ENCODE results near the gene CGB7. TPM values are rescaled to one million over a fixed set of nuclear protein-coding genes. Genes with fewer than 3 reads are reported as not detected.
A peak's percentile ranks its signal among the peaks of the same experiment; 100 is the strongest.
"Not testable (repeated sequence)": the region's sequence is repeated elsewhere in the genome, so short reads cannot be mapped to it uniquely, and the experiment has no call there.

The CGB7 gene
- total RNA-seq, 1 donor: under 0.01 TPM

- H2AFZ ChIP-seq (ENCODE audit: low read length); H3K4me3 ChIP-seq (ENCODE audit: insufficient read depth, low read length); H3K36me3 ChIP-seq (ENCODE audit: insufficient read depth, low read length); H3K9me3 ChIP-seq (ENCODE audit: low read depth, low read length); H3K79me2 ChIP-seq (ENCODE audit: insufficient read depth, low read length); H3K4me2 ChIP-seq (ENCODE audit: insufficient read depth, low read length); H3K27me3 ChIP-seq (ENCODE audit: insufficient read depth, low read length); H3K4me1 ChIP-seq (ENCODE audit: insufficient read depth, low read length); H4K20me1 ChIP-seq (ENCODE audit: insufficient read depth, low read length); H3K27ac ChIP-seq (ENCODE audit: low read depth, low read length): not testable (repeated sequence)
- peak; percentile 37 for TF ChIP-seq CTCF (IDR thresholded peaks at IDR 0.05; ENCODE audit: extremely low read depth, low read depth, low read length)
- peak; percentile 61 for DNase-seq (ENCODE audit: insufficient read length, low spot score, missing footprints)
Measured at GRCh38 chr19:49031642-49032301, 25.8 kb downstream of the CGB7 start, which contains the start of gene CGB2. Gene CGB2, plus strand, starts transcription at chr19:49031890. Its CDS starts 206 bp downstream, at chr19:49032096.

- H3K27ac ChIP-seq (ENCODE audit: low read depth, low read length); DNase-seq (ENCODE audit: insufficient read length, low spot score, missing footprints); H3K79me2 ChIP-seq (ENCODE audit: insufficient read depth, low read length); H3K9me3 ChIP-seq (ENCODE audit: low read depth, low read length); H3K4me3 ChIP-seq (ENCODE audit: insufficient read depth, low read length); H3K4me2 ChIP-seq (ENCODE audit: insufficient read depth, low read length); H3K36me3 ChIP-seq (ENCODE audit: insufficient read depth, low read length); H3K4me1 ChIP-seq (ENCODE audit: insufficient read depth, low read length); H4K20me1 ChIP-seq (ENCODE audit: insufficient read depth, low read length); H2AFZ ChIP-seq (ENCODE audit: low read length); H3K27me3 ChIP-seq (ENCODE audit: insufficient read depth, low read length): not testable (repeated sequence)
Measured at GRCh38 chr19:49030323-49030722, 27.2 kb downstream of the CGB7 start.

GRCh38 chr19:49029749-49030148 lies 27.8 kb downstream of the CGB7 start:
- H4K20me1 ChIP-seq (ENCODE audit: insufficient read depth, low read length); H3K27ac ChIP-seq (ENCODE audit: low read depth, low read length); H3K4me1 ChIP-seq (ENCODE audit: insufficient read depth, low read length); H2AFZ ChIP-seq (ENCODE audit: low read length); H3K36me3 ChIP-seq (ENCODE audit: insufficient read depth, low read length); H3K27me3 ChIP-seq (ENCODE audit: insufficient read depth, low read length); H3K4me2 ChIP-seq (ENCODE audit: insufficient read depth, low read length); H3K4me3 ChIP-seq (ENCODE audit: insufficient read depth, low read length); H3K79me2 ChIP-seq (ENCODE audit: insufficient read depth, low read length); H3K9me3 ChIP-seq (ENCODE audit: low read depth, low read length): not testable (repeated sequence)
- DNase-seq (ENCODE audit: insufficient read length, low spot score, missing footprints): peak; percentile 68

GRCh38 chr19:49028686-49029085 lies 28.9 kb downstream of the CGB7 start:
- H4K20me1 ChIP-seq (ENCODE audit: insufficient read depth, low read length); H3K36me3 ChIP-seq (ENCODE audit: insufficient read depth, low read length); H2AFZ ChIP-seq (ENCODE audit: low read length); H3K27me3 ChIP-seq (ENCODE audit: insufficient read depth, low read length); H3K4me2 ChIP-seq (ENCODE audit: insufficient read depth, low read length); H3K27ac ChIP-seq (ENCODE audit: low read depth, low read length); H3K4me1 ChIP-seq (ENCODE audit: insufficient read depth, low read length); H3K79me2 ChIP-seq (ENCODE audit: insufficient read depth, low read length); DNase-seq (ENCODE audit: insufficient read length, low spot score, missing footprints); H3K4me3 ChIP-seq (ENCODE audit: insufficient read depth, low read length); H3K9me3 ChIP-seq (ENCODE audit: low read depth, low read length): not testable (repeated sequence)

GRCh38 chr19:49025599-49025998 lies 31.9 kb downstream of the CGB7 start:
- not testable (repeated sequence) for H3K4me3 ChIP-seq (ENCODE audit: insufficient read depth, low read length); H4K20me1 ChIP-seq (ENCODE audit: insufficient read depth, low read length); H3K27ac ChIP-seq (ENCODE audit: low read depth, low read length); H3K79me2 ChIP-seq (ENCODE audit: insufficient read depth, low read length); H3K4me1 ChIP-seq (ENCODE audit: insufficient read depth, low read length); DNase-seq (ENCODE audit: insufficient read length, low spot score, missing footprints); H3K4me2 ChIP-seq (ENCODE audit: insufficient read depth, low read length); H2AFZ ChIP-seq (ENCODE audit: low read length); H3K27me3 ChIP-seq (ENCODE audit: insufficient read depth, low read length); H3K9me3 ChIP-seq (ENCODE audit: low read depth, low read length); H3K36me3 ChIP-seq (ENCODE audit: insufficient read depth, low read length)

GRCh38 chr19:49025088-49025487 lies 32.5 kb downstream of the CGB7 start:
- H2AFZ ChIP-seq (ENCODE audit: low read length); H3K27ac ChIP-seq (ENCODE audit: low read depth, low read length); H3K4me2 ChIP-seq (ENCODE audit: insufficient read depth, low read length); H3K4me1 ChIP-seq (ENCODE audit: insufficient read depth, low read length); H3K79me2 ChIP-seq (ENCODE audit: insufficient read depth, low read length); H3K9me3 ChIP-seq (ENCODE audit: low read depth, low read length); H3K27me3 ChIP-seq (ENCODE audit: insufficient read depth, low read length); H3K36me3 ChIP-seq (ENCODE audit: insufficient read depth, low read length); DNase-seq (ENCODE audit: insufficient read length, low spot score, missing footprints); H3K4me3 ChIP-seq (ENCODE audit: insufficient read depth, low read length); H4K20me1 ChIP-seq (ENCODE audit: insufficient read depth, low read length): not testable (repeated sequence)

GRCh38 chr19:49024233-49024632 lies 33.3 kb downstream of the CGB7 start, which contains the start of gene CGB3:
Gene CGB3, minus strand, starts transcription at chr19:49024333. Its CDS starts 362 bp downstream, at chr19:49023971.
- not testable (repeated sequence) for H3K27ac ChIP-seq (ENCODE audit: low read depth, low read length); H3K36me3 ChIP-seq (ENCODE audit: insufficient read depth, low read length); H3K79me2 ChIP-seq (ENCODE audit: insufficient read depth, low read length); H3K4me2 ChIP-seq (ENCODE audit: insufficient read depth, low read length); H3K27me3 ChIP-seq (ENCODE audit: insufficient read depth, low read length); DNase-seq (ENCODE audit: insufficient read length, low spot score, missing footprints); H3K4me1 ChIP-seq (ENCODE audit: insufficient read depth, low read length); H3K4me3 ChIP-seq (ENCODE audit: insufficient read depth, low read length); H3K9me3 ChIP-seq (ENCODE audit: low read depth, low read length); H2AFZ ChIP-seq (ENCODE audit: low read length); H4K20me1 ChIP-seq (ENCODE audit: insufficient read depth, low read length)

All from osteoblast (primary cell).